CD4-positive, alpha-beta T cell treated with Interleukin-17A for 1 hour (primary cell): Measurements from ENCODE around the gene WDR1.
"Not testable (repeated sequence)": the region's sequence is repeated elsewhere in the genome, so short reads cannot be mapped to it uniquely, and the experiment has no call there.

ENCODE experiments used
- DNase-seq: peaks from one replicate; pipeline ENCODE4 v3.0.0-alpha.2; 2020

Gene WDR1

GRCh38 chr4:10130178-10130888 is 13.7 kb upstream of the WDR1 start:
- no peak for DNase-seq

DNA sequence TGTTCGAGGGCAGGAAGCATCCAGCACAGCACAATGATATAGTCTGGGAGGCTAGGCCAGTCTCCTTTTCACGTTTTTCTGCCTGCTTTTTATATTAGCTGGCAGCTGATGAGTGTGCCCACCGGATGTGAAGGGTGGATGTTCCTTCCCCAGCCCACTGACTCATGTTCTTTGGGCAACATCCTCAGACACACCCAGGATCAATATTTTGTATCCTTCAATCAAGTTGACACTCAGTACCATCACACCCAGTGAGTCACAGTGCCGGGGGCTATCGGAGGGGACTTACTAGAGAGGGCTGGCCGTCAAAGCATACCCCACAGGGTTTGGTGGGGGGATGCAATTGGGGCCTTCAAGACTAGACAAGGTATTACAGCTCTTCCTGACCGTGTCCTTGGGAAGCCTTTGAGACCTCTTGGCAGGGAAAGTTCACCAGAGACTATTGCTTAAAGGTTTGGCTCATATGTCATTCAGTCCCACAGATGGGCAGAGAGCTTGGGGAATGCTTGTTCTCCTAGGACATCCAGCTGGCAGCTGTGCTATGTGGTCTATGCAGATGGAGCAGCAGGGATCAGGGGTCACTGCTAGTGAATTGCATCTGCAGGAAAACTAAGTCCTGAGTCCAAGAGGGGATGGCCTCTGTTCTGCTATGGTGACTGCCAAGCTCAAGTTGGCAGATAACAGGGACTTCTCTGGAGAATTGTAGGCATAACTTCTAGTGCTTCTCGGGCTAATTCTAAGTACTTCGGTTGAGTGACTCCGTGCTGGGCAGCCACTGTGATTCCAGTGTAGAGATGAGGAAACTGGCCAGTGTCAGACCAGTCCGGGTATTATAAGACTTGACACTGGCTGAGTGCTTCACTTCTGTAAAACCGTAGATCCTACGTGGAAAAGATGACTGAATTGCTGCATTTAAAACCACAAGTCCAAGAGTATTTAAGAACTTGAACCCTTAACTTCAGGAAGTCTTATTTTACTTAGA is 12.9 kb upstream of the WDR1 start:
- no peak for DNase-seq

DNA sequence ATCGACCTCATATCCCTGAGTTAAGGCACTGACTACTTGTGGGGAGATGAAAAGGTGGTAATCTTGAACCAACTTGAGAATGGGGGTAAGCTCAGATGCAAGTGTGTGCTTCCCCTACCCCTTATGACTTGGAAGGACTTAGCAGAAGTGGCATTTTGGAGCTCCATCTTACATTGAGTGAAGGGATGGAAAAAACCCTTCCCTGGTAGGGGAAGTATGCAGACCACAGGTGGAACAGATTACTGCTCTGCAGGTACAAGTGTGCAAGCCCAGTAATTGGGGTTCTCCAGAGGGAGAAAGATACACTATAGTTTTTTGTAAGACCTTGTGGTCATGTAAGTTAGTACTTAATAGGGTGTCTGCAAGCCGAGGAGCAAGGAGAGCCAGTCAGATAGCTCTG is 12.2 kb upstream of the WDR1 start:
- no peak for DNase-seq

DNA sequence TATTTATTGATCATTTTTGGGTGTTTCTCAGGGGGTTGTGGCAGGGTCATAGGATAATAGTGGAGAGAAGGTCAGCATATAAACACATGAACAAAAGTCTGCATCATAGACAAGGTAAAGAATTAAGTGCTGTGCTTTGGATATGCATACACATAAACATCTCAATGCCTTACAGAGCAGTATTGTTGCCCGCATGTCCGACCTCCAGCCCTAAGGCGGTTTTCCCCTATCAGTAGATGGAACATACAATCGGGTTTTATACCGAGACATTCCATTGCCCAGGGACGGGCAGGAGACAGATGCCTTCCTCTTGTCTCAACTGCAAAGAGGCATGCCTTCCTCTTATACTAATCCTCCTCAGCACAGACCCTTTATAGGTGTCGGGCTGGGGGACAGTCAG is 10.9 kb upstream of the WDR1 start:
- not testable (repeated sequence) for DNase-seq

DNA sequence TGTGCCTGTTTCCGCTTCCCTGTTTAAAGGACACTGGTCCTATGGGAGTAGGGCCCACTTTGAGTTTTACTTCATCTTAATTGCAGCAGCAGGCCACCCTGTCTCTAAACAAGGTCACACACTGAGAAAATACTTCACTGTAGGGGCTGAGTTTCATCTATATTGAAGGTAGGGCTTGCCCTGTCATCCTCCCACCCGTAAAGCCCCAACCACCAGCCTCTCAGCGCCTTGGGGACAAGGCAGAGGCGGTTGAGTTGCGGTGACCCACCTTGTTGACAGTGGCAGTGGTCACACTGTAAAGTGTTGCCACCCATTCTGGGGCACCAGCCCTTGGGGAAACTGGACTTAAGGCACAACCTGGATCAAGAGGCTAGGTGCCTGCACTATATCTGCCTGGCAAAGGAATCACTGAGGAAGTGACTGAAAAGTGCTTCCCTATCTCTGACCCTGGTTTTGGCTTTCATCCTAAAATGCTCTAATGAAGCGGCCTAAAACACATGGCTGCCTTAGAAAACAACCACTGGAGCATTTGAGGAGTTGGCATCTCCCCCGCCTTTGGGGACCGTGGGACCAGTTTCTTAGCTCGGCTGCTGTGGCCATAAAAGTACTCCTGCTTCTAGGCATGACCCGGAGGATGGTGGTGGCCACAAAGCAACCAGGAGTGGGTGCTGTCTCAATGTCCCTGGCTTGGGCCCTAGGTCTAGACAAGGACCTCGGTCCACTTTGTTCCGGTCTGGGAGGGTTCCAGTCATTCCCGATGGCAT is 7.8 kb upstream of the WDR1 start:
- DNase-seq = no peak

- DNase-seq = no peak
Observed at GRCh38 chr4:10123227-10124101, 6.9 kb upstream of the WDR1 start.

- DNase-seq = no peak
Observed at GRCh38 chr4:10122236-10122932, 5.8 kb upstream of the WDR1 start.

DNA sequence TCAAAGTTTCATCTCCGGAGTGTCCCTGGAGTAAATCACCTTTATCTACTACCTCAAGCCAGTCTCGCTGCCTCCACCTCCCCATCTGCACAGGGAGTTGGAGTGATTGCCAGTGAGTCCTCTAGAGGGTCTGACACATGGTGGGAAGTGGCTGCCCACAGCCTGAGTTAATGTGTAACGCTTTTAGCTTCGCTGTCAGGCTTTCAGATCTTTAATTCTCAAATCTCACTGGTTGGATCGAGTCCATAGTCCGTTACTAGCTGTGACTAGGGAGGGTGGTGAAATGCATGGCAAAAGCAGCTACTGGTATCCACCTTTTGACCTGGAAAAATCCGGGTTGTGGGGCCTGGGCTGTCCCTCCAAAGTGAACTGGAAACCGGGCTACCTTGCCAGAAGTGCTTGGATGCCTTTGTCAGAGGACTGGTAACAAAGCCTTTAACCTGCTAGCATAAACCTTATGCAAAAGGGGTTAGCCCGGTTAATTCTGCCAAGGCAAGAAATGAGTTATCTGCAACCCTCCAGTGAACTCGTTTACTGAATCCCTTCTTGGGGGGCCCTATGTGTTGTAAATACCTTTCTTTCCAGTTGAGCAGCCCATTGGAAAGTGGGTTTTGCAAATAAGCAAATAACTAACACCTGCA is 5.1 kb upstream of the WDR1 start:
- no peak for DNase-seq

DNA sequence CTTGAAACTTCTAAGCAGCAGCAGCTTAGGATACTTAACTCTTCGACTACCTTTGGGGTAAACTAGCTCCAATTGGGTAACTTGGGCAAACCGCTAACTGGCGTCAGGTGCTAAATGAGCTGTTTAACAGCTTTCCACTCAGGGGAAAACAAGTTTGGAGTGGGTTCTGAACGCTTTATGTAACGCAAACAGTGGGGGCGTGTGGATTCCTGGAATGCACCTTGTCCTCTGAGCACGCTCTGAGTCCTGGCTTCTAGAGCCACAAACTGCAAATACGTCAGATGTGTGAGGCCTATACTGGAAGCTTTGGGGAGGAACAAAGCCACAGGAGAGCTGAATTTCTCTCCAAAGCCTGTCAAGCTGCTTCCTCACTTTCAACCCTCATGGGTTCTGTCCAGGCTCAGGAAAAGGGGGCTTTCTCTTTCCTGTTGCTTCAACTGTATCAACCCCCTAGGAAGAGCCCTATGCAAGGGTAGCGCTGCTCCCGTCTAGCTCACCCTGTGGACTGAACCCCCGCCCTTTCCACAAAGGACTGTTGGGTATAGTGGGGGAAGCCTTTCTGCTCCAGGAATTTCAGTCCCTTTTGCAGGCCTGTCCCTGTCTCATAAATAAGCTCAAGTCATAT is 4.5 kb upstream of the WDR1 start:
- no peak for DNase-seq

GRCh38 chr4:10119773-10120172 is 3.2 kb upstream of the WDR1 start:
- no peak for DNase-seq

DNA sequence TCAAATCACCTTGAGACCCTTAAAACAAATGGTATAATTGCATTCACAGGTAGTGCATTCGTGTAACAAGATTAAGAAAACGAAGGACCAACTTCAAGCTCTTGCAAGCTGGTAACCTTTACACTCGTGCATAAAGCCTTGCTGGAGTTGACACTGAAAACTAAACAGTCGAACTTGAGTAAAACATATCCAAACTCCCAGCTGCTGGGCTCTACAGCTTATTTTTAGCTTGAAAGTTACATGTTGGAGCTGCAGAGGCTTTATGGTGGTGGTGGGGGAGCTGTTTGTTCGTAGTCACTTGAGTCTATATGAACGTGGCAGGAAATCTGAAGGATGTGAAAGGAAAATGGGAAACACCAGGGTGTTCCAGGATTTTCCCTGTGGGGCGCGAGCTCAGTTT is 2.7 kb upstream of the WDR1 start:
- DNase-seq = no peak

- DNase-seq = peak; percentile 32
Observed at GRCh38 chr4:10118048-10119004, 1.7 kb upstream of the WDR1 start.

DNA sequence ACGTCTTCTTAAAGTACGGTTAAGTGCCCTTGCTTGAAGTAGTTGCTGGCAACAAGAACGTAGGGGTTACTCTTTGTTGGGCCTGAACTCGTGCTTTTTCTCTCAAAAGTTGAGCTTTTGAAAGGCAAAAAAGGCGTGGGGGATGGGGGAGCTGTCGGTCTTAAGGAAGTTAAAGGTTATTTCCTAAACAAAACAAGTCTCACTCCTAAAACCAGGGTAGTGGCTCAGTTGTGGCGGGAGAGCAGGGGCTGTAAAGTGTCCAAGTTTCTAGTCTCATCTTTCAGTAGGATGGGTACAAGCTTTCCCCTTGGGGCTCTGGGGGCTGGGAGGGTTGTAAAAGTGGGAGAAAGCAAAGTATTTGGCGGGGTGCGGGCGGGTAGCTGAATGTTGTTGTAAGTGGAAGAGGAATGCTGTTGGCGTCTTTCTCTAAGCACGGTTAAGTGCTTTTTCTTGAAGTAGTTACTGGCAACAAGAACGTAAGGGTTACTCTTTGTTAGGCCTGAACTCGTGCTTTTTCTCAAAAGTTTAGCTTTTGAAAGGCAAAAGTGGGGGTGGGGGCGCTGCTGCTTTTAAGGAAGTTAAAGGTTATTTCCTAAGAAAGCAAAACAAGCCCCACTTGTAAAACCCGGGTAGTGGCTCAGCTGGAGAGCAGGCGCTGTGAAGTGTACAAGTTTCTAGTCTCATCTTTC is 904 bp upstream of the WDR1 start:
- DNase-seq = peak; percentile 63

- peak; percentile 76 for DNase-seq
Observed at GRCh38 chr4:10115797-10116568, 616 bp downstream of the WDR1 start.

- no peak for DNase-seq
Observed at GRCh38 chr4:10115271-10115796, 1.3 kb downstream of the WDR1 start.

DNA sequence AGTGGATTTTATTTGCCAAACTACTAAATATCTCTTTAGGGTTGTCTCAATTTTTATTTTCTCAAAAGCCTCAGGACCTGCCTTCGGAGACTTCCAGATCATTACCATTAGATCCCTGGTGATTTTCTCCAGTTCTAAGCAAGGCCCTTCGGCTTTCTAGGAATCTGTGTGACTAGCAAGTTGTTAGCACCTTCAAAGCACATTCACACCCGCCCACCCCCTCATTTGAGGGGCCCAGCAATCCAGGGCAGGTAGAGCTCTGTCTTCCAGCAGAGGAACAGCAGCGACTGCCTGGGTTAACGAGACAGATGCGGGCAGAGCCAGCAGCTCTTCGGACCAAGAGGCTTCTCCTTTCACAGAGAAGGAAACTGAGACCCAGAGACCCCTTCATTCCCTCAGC is 2.0 kb downstream of the WDR1 start:
- DNase-seq = no peak

DNA sequence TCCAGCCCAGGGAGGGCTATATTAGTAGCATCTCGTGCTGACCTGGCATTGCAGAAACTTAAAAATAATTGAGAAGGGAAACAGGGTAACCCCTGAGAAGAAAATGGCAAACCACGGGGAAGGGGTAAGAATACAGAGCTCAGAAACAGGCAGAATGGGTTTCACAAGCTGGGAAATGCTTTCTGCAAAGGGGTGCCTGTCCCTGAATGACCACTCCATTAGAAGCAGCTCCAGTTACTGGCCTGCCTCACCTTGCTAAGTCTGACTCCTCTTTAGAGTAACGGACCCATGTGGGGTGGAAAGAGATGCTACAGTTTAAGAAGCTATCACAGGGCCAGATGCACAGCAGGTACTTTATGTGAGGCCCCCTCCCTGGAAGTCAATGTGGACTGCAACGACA is 2.5 kb downstream of the WDR1 start:
- DNase-seq = no peak
